ENCODE measurements around the gene DGKB.

The DGKB gene

GRCh38 chr7:14341200-14341775, 561.3 kb downstream of the DGKB start:
- no peak overlapping the region for H3K4me3 ChIP-seq (ENCODE audit: low read depth, low read length)
- no peak for DNase-seq (ENCODE audit: low read depth)
- no peak for TF ChIP-seq CTCF (IDR thresholded peaks at IDR 0.05; ENCODE audit: low read depth, low read length, missing control alignments)
- in situ Hi-C loops (cut with HindIII; ENCODE audit: low sequenced_read_pairs) = no loop called here

- TF ChIP-seq CTCF (IDR thresholded peaks at IDR 0.05; ENCODE audit: low read depth, low read length, missing control alignments) = no peak
- DNase-seq (ENCODE audit: low read depth) = no peak
- H3K4me3 ChIP-seq (ENCODE audit: low read depth, low read length) = no peak overlapping the region
- in situ Hi-C loops (cut with HindIII; ENCODE audit: low sequenced_read_pairs) = no loop called here
These were observed 562.0 kb downstream of the DGKB start for GRCh38 chr7:14340393-14341074.

DNA sequence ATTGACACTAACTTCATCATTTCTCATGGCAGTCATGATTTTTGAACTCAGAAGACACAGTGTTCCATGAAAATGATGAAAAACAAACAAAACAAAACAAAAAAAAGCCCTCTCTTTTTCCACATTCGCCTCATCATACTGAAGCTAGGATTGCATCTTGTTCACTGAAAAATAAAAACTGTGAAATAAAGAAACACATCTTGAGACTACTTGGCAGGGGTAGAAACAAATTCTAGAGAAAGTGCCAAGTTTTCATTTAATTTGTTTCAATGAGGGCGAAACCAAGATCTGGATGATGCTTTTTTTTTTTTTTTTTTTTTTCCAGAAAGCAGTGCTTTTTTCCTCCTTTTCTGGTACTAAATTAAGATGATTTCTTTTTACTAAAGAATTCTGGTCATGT, 562.7 kb downstream of the DGKB start:
- in situ Hi-C loops (cut with HindIII; ENCODE audit: low sequenced_read_pairs) = no loop called here
- H3K4me3 ChIP-seq (ENCODE audit: low read depth, low read length) = no peak overlapping the region
- DNase-seq (ENCODE audit: low read depth) = no peak
- no peak for TF ChIP-seq CTCF (IDR thresholded peaks at IDR 0.05; ENCODE audit: low read depth, low read length, missing control alignments)

- H3K4me3 ChIP-seq (ENCODE audit: low read depth, low read length) = no peak overlapping the region
- no peak for DNase-seq (ENCODE audit: low read depth)
- in situ Hi-C loops (cut with HindIII; ENCODE audit: low sequenced_read_pairs) = no loop called here
- TF ChIP-seq CTCF (IDR thresholded peaks at IDR 0.05; ENCODE audit: low read depth, low read length, missing control alignments) = no peak
These were observed 566.3 kb downstream of the DGKB start for GRCh38 chr7:14336256-14336655.

DNA sequence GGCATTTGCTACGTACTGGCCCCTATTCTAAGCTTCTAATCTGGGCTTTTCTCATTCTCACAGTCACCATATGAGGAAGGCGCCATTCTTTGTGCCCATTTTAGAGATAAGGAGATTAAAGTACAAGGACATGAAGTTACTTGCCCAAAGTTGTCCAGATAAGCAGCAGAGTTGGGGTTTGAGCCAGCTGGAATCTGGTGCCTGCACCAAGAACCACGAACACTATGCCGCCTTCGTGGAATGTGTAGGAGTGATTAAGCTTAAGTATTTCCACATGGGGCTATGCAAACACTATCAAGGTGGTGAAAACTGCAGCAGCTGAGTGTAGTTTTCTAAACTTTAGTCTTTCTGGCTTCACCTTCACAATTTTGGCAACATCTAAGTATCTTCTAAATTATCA, 570.4 kb downstream of the DGKB start:
- no peak for TF ChIP-seq CTCF (IDR thresholded peaks at IDR 0.05; ENCODE audit: low read depth, low read length, missing control alignments)
- no peak for DNase-seq (ENCODE audit: low read depth)
- in situ Hi-C loops (cut with HindIII; ENCODE audit: low sequenced_read_pairs) = no loop called here
- no peak overlapping the region for H3K4me3 ChIP-seq (ENCODE audit: low read depth, low read length)

DNA sequence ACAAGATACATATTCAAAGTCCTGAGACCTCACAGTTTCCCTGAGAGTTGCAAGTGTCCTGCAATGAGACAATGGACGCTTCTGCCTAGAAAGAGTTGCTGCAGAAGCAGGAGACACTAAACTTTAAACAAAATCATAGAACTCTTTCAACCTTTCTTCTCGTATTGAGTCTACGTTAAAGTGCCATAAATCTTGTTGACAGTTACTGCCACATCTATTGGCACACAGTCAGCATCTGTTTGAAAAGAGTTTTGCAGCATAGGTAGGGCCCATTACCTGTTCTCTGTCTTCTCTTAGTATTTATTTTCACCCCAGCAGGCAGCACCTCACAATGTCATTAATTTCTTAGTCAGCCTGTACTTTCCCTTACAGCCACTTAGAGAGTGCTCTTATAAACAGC, 577.8 kb downstream of the DGKB start:
- in situ Hi-C loops (cut with HindIII; ENCODE audit: low sequenced_read_pairs) = no loop called here
- TF ChIP-seq CTCF (IDR thresholded peaks at IDR 0.05; ENCODE audit: low read depth, low read length, missing control alignments) = no peak
- no peak overlapping the region for H3K4me3 ChIP-seq (ENCODE audit: low read depth, low read length)
- no peak for DNase-seq (ENCODE audit: low read depth)
